DND-41 (cell line): ENCODE measurements around the gene FMN2.

Source experiments
- CTCF ChIP-seq: IDR thresholded peaks from 2 replicates; pipeline ENCODE4 v1.5.1; 2012; ENCODE audit warnings: borderline replicate concordance, low read length, moderate library complexity, mild to moderate bottlenecking; ENCODE audit not compliant: poor library complexity, severe bottlenecking; ENCODE audit errors: extremely low read depth
- EZH2 ChIP-seq: IDR thresholded peaks from 3 replicates; pipeline ENCODE4 v1.6.1; 2012; ENCODE audit warnings: borderline replicate concordance, low read depth, mild to moderate bottlenecking, moderate library complexity, low read length, inconsistent platforms; ENCODE audit not compliant: severe bottlenecking

- no peak for TF ChIP-seq CTCF
- TF ChIP-seq EZH2 = no peak
Measured at GRCh38 chr1:240352769-240353168, 261.1 kb downstream of the FMN2 start.
